Stimulated activated CD8-positive, alpha-beta memory T cell treated with anti-CD3 and anti-CD28 coated beads, Interleukin-15, amount 100 ng/mL, for 48 hours (primary cell): ENCODE results near the gene OLIG2.

Experiments used
- DNase-seq, 2 donors: peaks; one replicate each; pipeline ENCODE4 v3.0.0-alpha.2; 2020; ENCODE audit warnings: low read depth in 2 of 2

Gene OLIG2

GRCh38 chr21:33063907-33064622 is 38.3 kb downstream of the OLIG2 start:
- DNase-seq: no peak

GRCh38 chr21:33064623-33065390 is 39.1 kb downstream of the OLIG2 start:
- no peak for DNase-seq

- no peak for DNase-seq
These were observed 41.3 kb downstream of the OLIG2 start for GRCh38 chr21:33067043-33067442.

- no peak for DNase-seq
These were observed 41.7 kb downstream of the OLIG2 start for GRCh38 chr21:33067457-33067856.

GRCh38 chr21:33069243-33069642 is 43.5 kb downstream of the OLIG2 start:
- no peak for DNase-seq

- DNase-seq: no peak
These were observed 43.9 kb downstream of the OLIG2 start for GRCh38 chr21:33069645-33069993.

- peak in 1 of 2 donors; percentile 36 for DNase-seq
These were observed 44.4 kb downstream of the OLIG2 start, which contains the start of gene OLIG1 for GRCh38 chr21:33069994-33070743. Gene OLIG1 (plus strand): TSS chr21:33070141. CDS start chr21:33070247, 106 bp downstream.

GRCh38 chr21:33070744-33070997 is 44.9 kb downstream of the OLIG2 start:
- DNase-seq: no peak

GRCh38 chr21:33070998-33071769 is 45.4 kb downstream of the OLIG2 start:
- DNase-seq: no peak

GRCh38 chr21:33071770-33072306 is 46.1 kb downstream of the OLIG2 start:
- DNase-seq: no peak

- no peak for DNase-seq
These were observed 47.9 kb downstream of the OLIG2 start for GRCh38 chr21:33073636-33074035.

GRCh38 chr21:33075128-33075527 is 49.4 kb downstream of the OLIG2 start:
- no peak for DNase-seq

- DNase-seq: no peak
These were observed 50.0 kb downstream of the OLIG2 start for GRCh38 chr21:33075596-33076195.

GRCh38 chr21:33076600-33077329 is 51.0 kb downstream of the OLIG2 start:
- no peak for DNase-seq
